Panc1 (cell line): ENCODE data around the gene RNF11. TPM values are rescaled to one million over a fixed set of nuclear protein-coding genes. Genes with fewer than 3 reads are reported as not detected.
"Not testable (repeated sequence)": the region's sequence is repeated elsewhere in the genome, so short reads cannot be mapped to it uniquely, and the experiment has no call there.

ENCODE experiments used
- ATAC-seq: fragments of 200-7000 bp; cut with Tn5 transposase; 2 replicates; pipeline ENCODE4 v1.9.1; 2020; ENCODE audit warnings: mild to moderate bottlenecking, moderate library complexity
- BruUV-seq: library from RNA; stranded (reverse); fragments of 400-500 nt; replicated peaks from 2 replicates; lab custom pipeline; 2021; lab: Mats Ljungman, UMichigan
- CTCF ChIA-PET: fragments of 300-600 bp; sonication (Branson Sonifier 250); formaldehyde crosslinking; loops from one replicate; lab custom pipeline; 2022; ENCODE audit warnings: antibody characterized with exemption; lab: Charles Lee
- POLR2A ChIA-PET: fragments of 300-600 bp; sonication (Branson Sonifier 250); formaldehyde crosslinking; loops from one replicate; lab custom pipeline; 2022; ENCODE audit warnings: antibody characterized with exemption; lab: Charles Lee
- DNase-seq: peaks from one replicate; pipeline ENCODE4 v3.0.0-alpha.2; 2010; ENCODE audit warnings: low read depth, low spot score
- H3K27ac ChIP-seq: 2 replicates; pipeline ENCODE4 v1.5.1; 2011; ENCODE audit warnings: mild to moderate bottlenecking, low read length, inconsistent platforms
- H3K27me3 ChIP-seq: fragments of 200-500 bp; sonication (Bioruptor generic); 2 replicates; pipeline ENCODE4 v1.6.0; 2014; ENCODE audit warnings: low read length, inconsistent platforms; ENCODE audit not compliant: control insufficient read depth, insufficient read depth
- H3K36me3 ChIP-seq: fragments of 200-500 bp; sonication (Bioruptor generic); 2 replicates; pipeline ENCODE4 v1.5.1; 2014; ENCODE audit warnings: inconsistent platforms, mild to moderate bottlenecking, low read length, moderate library complexity; ENCODE audit not compliant: control insufficient read depth, insufficient read depth
- H3K4me1 ChIP-seq: 2 replicates; pipeline ENCODE4 v1.5.1; 2011; ENCODE audit warnings: inconsistent platforms, mild to moderate bottlenecking, low read length, moderate library complexity; ENCODE audit not compliant: control insufficient read depth, insufficient read depth
- H3K4me3 ChIP-seq, 2 experiments: 2 replicates each; pipeline ENCODE4 v1.5.1; 2011 to 2012; ENCODE audit warnings: low read depth in 2 of 2, low read length in 2 of 2, mild to moderate bottlenecking in 2 of 2, inconsistent platforms in 1 of 2, moderate library complexity in 1 of 2
- H3K9me3 ChIP-seq: fragments of 200-500 bp; sonication (Bioruptor generic); 2 replicates; pipeline ENCODE4 v1.5.1; 2014; ENCODE audit warnings: low read depth, mild to moderate bottlenecking, inconsistent platforms, low read length, moderate library complexity; ENCODE audit not compliant: control insufficient read depth, insufficient read depth
- POLR2AphosphoS5 ChIP-seq: IDR thresholded peaks from 2 replicates; pipeline ENCODE4 v1.6.1; 2012; ENCODE audit warnings: mild to moderate bottlenecking, low read depth, low read length, moderate library complexity
- REST ChIP-seq, 2 experiments: IDR thresholded peaks; 2 replicates each; pipeline ENCODE4 v1.6.1; 2011 to 2012; ENCODE audit warnings: low read depth in 2 of 2, control low read depth in 1 of 2, low read length in 1 of 2, mild to moderate bottlenecking in 1 of 2, moderate library complexity in 1 of 2; ENCODE audit not compliant: insufficient read depth in 1 of 2
- SIN3A ChIP-seq: IDR thresholded peaks from 2 replicates; pipeline ENCODE4 v1.6.1; 2012; ENCODE audit warnings: low read depth, mild to moderate bottlenecking, low read length, moderate library complexity, borderline replicate concordance; ENCODE audit not compliant: insufficient read depth
- TCF7L2 ChIP-seq: IDR thresholded peaks from 2 replicates; pipeline ENCODE4 v1.6.1; 2011; ENCODE audit warnings: mild to moderate bottlenecking, low read depth, low read length, inconsistent platforms
- in situ Hi-C: cut with HindIII; loops from 2 replicates; pipeline ENCODE4 v1.10.0; 2016; ENCODE audit warnings: low sequenced_read_pairs, low pct_unique_long_range_greater_than_20kb
- intact Hi-C: fragments of 100-400 bp; cut with micrococcal nuclease; formaldehyde crosslinking; loops from one replicate; pipeline ENCODE4 v1.10.0; 2022; ENCODE audit not compliant: unreplicated experiment
- total RNA-seq: library from RNA; stranded (reverse); gene quantifications from one replicate; pipeline ENCODE4 v1.2.1, GENCODE V29; 2021; ENCODE audit not compliant: unreplicated experiment
- TF ChIP-seq, protein P1 (sequence below): fragments of 450-650 bp; IDR thresholded peaks from 2 replicates; pipeline ENCODE4 v1.5.1; 2017; ENCODE audit warnings: mild to moderate bottlenecking

Gene RNF11
- total RNA-seq, 1 experiment from 2014 or later, result 86.0 TPM

- in situ Hi-C loops, DNase-seq, H3K4me1 ChIP-seq, H3K27me3 ChIP-seq, H3K9me3 ChIP-seq, intact Hi-C loops, H3K4me3 ChIP-seq, H3K27ac ChIP-seq, H3K36me3 ChIP-seq, ATAC-seq, CTCF ChIA-PET, POLR2A ChIA-PET, BruUV-seq: not testable (repeated sequence)
Observed at GRCh38 chr1:51251165-51251564, 15.1 kb downstream of the RNF11 start.

DNA sequence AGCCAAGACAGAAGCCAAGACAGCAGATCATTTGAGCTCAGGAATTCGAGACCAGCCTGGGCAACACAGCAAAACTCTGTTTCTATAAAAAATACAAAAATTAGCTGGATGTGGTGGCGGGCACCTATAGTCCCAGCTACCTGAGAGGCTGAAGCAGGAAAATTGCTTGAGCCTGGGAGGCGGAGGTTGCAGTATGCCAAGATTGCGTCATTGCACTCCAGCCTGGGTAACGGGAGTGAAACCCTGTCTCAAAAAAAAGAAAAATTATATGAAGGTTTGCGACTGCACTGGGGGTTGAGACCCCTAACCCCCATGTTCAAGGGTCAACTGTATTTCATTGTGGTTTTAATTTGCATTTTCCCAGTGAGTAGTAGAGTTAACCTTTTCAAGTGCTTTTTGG, 16.3 kb downstream of the RNF11 start:
- DNase-seq (no peak), ATAC-seq (no peak)
- Histone ChIP-seq H3K4me3 (no peak overlapping the region), H3K27ac (no peak overlapping the region), H3K36me3 (no peaks in the 10 kb centered on the region), H3K9me3 (no peaks in the 10 kb centered on the region), H3K27me3 (no peaks in the 10 kb centered on the region), H3K4me1 (no peaks in the 10 kb centered on the region)
- in situ Hi-C loops, result no loop called here
- intact Hi-C loops, result no loop called here
- TF ChIP-seq POLR2AphosphoS5, result no peak
- TF ChIP-seq REST (IDR thresholded peaks at IDR 0.05; ENCODE audit: insufficient read depth in 1 of 2, low read depth in 2 of 2, low read length in 1 of 2), result no peak
- TF ChIP-seq SIN3A, result no peak
- CTCF ChIA-PET, result no interaction called here
- POLR2A ChIA-PET, result no interaction called here
- BruUV-seq, result no TSS peak

DNA sequence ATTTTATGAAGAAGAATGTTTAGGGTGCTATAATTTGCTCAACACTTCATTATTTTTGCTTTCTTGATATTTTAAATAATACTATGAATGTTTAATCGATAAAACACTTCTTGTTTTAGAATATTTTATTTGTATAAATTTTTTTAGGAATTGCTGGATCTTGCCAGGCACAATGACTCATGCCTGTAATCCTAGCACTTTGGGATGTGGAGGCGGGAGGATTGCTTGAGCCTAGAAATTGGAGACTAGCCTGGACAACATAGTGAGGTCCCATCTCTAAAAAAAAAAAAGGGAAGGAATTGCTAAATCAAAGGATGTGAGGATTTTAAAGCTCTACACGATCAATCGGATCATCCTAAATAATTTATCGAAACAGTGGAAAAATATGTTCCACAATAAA, 17.6 kb downstream of the RNF11 start:
- no peak for TF ChIP-seq TCF7L2
- TF ChIP-seq, protein P1, sequence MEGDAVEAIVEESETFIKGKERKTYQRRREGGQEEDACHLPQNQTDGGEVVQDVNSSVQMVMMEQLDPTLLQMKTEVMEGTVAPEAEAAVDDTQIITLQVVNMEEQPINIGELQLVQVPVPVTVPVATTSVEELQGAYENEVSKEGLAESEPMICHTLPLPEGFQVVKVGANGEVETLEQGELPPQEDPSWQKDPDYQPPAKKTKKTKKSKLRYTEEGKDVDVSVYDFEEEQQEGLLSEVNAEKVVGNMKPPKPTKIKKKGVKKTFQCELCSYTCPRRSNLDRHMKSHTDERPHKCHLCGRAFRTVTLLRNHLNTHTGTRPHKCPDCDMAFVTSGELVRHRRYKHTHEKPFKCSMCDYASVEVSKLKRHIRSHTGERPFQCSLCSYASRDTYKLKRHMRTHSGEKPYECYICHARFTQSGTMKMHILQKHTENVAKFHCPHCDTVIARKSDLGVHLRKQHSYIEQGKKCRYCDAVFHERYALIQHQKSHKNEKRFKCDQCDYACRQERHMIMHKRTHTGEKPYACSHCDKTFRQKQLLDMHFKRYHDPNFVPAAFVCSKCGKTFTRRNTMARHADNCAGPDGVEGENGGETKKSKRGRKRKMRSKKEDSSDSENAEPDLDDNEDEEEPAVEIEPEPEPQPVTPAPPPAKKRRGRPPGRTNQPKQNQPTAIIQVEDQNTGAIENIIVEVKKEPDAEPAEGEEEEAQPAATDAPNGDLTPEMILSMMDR, result no peak
- no peak for TF ChIP-seq POLR2AphosphoS5
- TF ChIP-seq REST (IDR thresholded peaks at IDR 0.05; ENCODE audit: insufficient read depth in 1 of 2, low read depth in 2 of 2, low read length in 1 of 2), result no peak
- no peak for TF ChIP-seq SIN3A
- DNase-seq, result no peak
- intact Hi-C loops (no loop called here), in situ Hi-C loops (no loop called here)
- Histone ChIP-seq H3K27me3 (no peaks in the 10 kb centered on the region), H3K4me3 (no peak overlapping the region), H3K27ac (no peak overlapping the region), H3K36me3 (no peaks in the 10 kb centered on the region), H3K9me3 (no peaks in the 10 kb centered on the region), H3K4me1 (no peaks in the 10 kb centered on the region)
- CTCF ChIA-PET, result no interaction called here
- no TSS peak for BruUV-seq
- no peak for ATAC-seq
- POLR2A ChIA-PET, result no interaction called here
